HepG2 (cell line): ENCODE data around the gene ID3. TPM values are rescaled to one million over a fixed set of nuclear protein-coding genes. Genes with fewer than 3 reads are reported as not detected.

ENCODE experiments used
- ARNT2 ChIP-seq: sonication (generic); formaldehyde crosslinking; IDR thresholded peaks from 2 replicates; pipeline ENCODE4 v1.8.0; 2022; ENCODE audit warnings: mild to moderate bottlenecking, low read depth, missing genetic modification reagents, moderate library complexity
- EED ChIP-seq: sonication (generic); formaldehyde crosslinking; IDR thresholded peaks from 2 replicates; pipeline ENCODE4 v1.5.0; 2020; ENCODE audit warnings: mild to moderate bottlenecking, missing genetic modification reagents
- HOXA9 ChIP-seq: sonication (generic); formaldehyde crosslinking; IDR thresholded peaks from 2 replicates; pipeline ENCODE4 v1.8.1; 2022; ENCODE audit warnings: missing genetic modification reagents, mild to moderate bottlenecking, moderate library complexity, borderline replicate concordance
- JUNB ChIP-seq: sonication (generic); formaldehyde crosslinking; IDR thresholded peaks from 2 replicates; pipeline ENCODE4 v1.8.0; 2022; ENCODE audit warnings: missing genetic modification reagents, mild to moderate bottlenecking, borderline replicate concordance
- NFAT5 ChIP-seq: sonication (generic); formaldehyde crosslinking; IDR thresholded peaks from 2 replicates; pipeline ENCODE4 v1.4.0; 2020; ENCODE audit warnings: missing genetic modification reagents
- PRDM15 ChIP-seq: sonication (generic); formaldehyde crosslinking; IDR thresholded peaks from 2 replicates; pipeline ENCODE4 v1.4.0; 2020; ENCODE audit warnings: missing genetic modification reagents
- RXRB ChIP-seq: IDR thresholded peaks from 2 replicates; pipeline ENCODE4 v1.6.1; 2016; ENCODE audit warnings: borderline replicate concordance, missing genetic modification reagents, missing compliant biosample characterization
- SCMH1 ChIP-seq: sonication (generic); formaldehyde crosslinking; IDR thresholded peaks from 2 replicates; pipeline ENCODE4 v1.9.0; 2021; ENCODE audit warnings: missing genetic modification reagents, mild to moderate bottlenecking, borderline replicate concordance
- SMAD3 ChIP-seq: sonication (generic); formaldehyde crosslinking; IDR thresholded peaks from 2 replicates; pipeline ENCODE4 v1.4.0; 2020; ENCODE audit warnings: missing genetic modification reagents
- U2AF2 ChIP-seq: fragments of 200-400 bp; formaldehyde crosslinking; IDR thresholded peaks from 2 replicates; pipeline ENCODE4 v1.6.1; 2017; ENCODE audit warnings: low read depth, mild to moderate bottlenecking, low read length
- ZBTB39 ChIP-seq: sonication (generic); formaldehyde crosslinking; IDR thresholded peaks from 2 replicates; pipeline ENCODE4 v1.5.0; 2020; ENCODE audit warnings: missing genetic modification reagents
- ZNF329 ChIP-seq: sonication (generic); formaldehyde crosslinking; IDR thresholded peaks from 2 replicates; pipeline ENCODE4 v1.9.0; 2021; ENCODE audit warnings: low read depth, mild to moderate bottlenecking, missing genetic modification reagents
- ZSCAN25 ChIP-seq: sonication (generic); formaldehyde crosslinking; IDR thresholded peaks from 2 replicates; pipeline ENCODE4 v1.8.0; 2022; ENCODE audit warnings: mild to moderate bottlenecking, missing genetic modification reagents
- polyA plus RNA-seq, 8 experiments: library from polyadenylated mRNA; depleted of rRNA in 3 of 8; stranded (reverse) in 7 of 8; unstranded in 1 of 8; fragments of >200 nt; fragmentation: Illumina TruSeq in 4 of 8; extraction: Trizol in 4 of 8; gene quantifications; 2 replicates each; pipeline versions ENCODE4 v1.2.1 to v1.2.3, GENCODE V29; 2011 to 2016; ENCODE audit warnings: low read depth in 4 of 8, missing spikeins in 1 of 8, mixed read lengths in 1 of 8; ENCODE audit not compliant: insufficient read depth in 1 of 8
- total RNA-seq, 5 experiments: library from RNA; depleted of rRNA; stranded (reverse); fragments of >200 nt; fragmentation: Illumina TruSeq; extraction: Trizol; gene quantifications; 2 replicates each; pipeline ENCODE4 v1.2.3, GENCODE V29; 2016; ENCODE audit warnings: low read depth in 1 of 5
- TF ChIP-seq, protein P1 (sequence below): sonication (generic); formaldehyde crosslinking; IDR thresholded peaks from 2 replicates; pipeline ENCODE4 v1.4.0; 2020; ENCODE audit warnings: mild to moderate bottlenecking, missing genetic modification reagents, borderline replicate concordance
- TF ChIP-seq, protein P2 (sequence below): sonication (generic); formaldehyde crosslinking; IDR thresholded peaks from 2 replicates; pipeline ENCODE4 v1.5.0; 2020; ENCODE audit warnings: missing genetic modification reagents

ID3 gene
- total and polyA plus RNA-seq, 2 of the 13 experiments (the other 11 are each of a cell fraction or from before 2014, with no cell fraction given): 64.8 to 115 TPM

GRCh38 chr1:23539698-23540266 lies 19.5 kb downstream of the ID3 start (continued):
- peak; percentile 54; the same call in 1 of the 2 replicates for TF ChIP-seq RXRB (CRISPR knock-in tag)
- TF ChIP-seq NFAT5 (CRISPR knock-in tag): no peak
- TF ChIP-seq, protein P1, sequence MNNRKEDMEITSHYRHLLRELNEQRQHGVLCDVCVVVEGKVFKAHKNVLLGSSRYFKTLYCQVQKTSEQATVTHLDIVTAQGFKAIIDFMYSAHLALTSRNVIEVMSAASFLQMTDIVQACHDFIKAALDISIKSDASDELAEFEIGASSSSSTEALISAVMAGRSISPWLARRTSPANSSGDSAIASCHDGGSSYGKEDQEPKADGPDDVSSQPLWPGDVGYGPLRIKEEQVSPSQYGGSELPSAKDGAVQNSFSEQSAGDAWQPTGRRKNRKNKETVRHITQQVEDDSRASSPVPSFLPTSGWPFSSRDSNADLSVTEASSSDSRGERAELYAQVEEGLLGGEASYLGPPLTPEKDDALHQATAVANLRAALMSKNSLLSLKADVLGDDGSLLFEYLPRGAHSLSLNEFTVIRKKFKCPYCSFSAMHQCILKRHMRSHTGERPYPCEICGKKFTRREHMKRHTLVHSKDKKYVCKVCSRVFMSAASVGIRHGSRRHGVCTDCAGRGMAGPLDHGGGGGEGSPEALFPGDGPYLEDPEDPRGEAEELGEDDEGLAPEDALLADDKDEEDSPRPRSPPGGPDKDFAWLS (CRISPR knock-in tag): no peak
- no peak for TF ChIP-seq ZBTB39 (CRISPR knock-in tag)
- no peak for TF ChIP-seq ARNT2 (CRISPR knock-in tag)
- no peak for TF ChIP-seq PRDM15 (CRISPR knock-in tag)
- TF ChIP-seq EED (CRISPR knock-in tag): no peak
- TF ChIP-seq SMAD3 (CRISPR knock-in tag): peak; percentile 56; the same call in 1 of the 2 replicates
- TF ChIP-seq HOXA9 (CRISPR knock-in tag): no peak
- TF ChIP-seq, protein P2, sequence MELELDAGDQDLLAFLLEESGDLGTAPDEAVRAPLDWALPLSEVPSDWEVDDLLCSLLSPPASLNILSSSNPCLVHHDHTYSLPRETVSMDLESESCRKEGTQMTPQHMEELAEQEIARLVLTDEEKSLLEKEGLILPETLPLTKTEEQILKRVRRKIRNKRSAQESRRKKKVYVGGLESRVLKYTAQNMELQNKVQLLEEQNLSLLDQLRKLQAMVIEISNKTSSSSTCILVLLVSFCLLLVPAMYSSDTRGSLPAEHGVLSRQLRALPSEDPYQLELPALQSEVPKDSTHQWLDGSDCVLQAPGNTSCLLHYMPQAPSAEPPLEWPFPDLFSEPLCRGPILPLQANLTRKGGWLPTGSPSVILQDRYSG: no peak
- no peak for TF ChIP-seq ZSCAN25 (CRISPR knock-in tag)
- TF ChIP-seq SCMH1: no peak
- no peak for TF ChIP-seq ZNF329 (CRISPR knock-in tag)
- TF ChIP-seq U2AF2: no peak
- no peak for TF ChIP-seq JUNB (CRISPR knock-in tag)
